ENCODE measurements around the gene FRMD1.

DNA sequence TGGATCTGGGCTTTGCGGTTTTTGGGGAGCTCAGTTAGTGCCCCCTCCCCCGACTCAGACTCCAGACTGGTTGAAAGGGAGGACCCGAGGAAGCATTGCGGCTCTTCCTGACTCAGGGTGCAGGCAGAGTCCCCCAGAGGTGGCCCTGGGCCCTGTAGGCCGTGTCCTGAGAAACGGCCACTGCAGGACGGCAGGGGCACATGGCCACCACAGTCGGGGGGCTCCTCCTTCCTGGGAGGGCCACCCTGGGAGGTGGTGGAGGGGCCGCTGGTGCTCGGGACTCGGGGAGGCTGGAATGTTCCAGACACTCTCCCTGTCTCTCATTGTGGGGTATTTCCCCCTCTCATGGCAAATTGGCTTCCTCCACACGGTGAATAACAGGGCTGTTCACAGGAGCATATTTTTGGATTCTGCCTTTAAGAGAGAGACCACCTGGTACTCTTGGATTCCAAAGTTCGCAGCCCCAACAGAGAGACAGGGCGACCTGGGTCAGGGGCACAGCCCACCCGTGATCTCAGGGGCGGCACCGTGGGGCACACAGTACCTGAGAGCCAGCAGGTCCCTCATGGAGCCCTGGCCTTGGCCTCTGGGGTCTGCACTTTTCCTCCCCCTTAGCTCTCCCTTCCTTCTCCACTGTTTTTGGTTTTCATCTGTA is 35.7 kb downstream of the FRMD1 start:
- TF ChIP-seq EZH2 (IDR thresholded peaks at IDR 0.05; ENCODE audit: insufficient read depth, low read length) = no peak
- TF ChIP-seq, protein P1, sequence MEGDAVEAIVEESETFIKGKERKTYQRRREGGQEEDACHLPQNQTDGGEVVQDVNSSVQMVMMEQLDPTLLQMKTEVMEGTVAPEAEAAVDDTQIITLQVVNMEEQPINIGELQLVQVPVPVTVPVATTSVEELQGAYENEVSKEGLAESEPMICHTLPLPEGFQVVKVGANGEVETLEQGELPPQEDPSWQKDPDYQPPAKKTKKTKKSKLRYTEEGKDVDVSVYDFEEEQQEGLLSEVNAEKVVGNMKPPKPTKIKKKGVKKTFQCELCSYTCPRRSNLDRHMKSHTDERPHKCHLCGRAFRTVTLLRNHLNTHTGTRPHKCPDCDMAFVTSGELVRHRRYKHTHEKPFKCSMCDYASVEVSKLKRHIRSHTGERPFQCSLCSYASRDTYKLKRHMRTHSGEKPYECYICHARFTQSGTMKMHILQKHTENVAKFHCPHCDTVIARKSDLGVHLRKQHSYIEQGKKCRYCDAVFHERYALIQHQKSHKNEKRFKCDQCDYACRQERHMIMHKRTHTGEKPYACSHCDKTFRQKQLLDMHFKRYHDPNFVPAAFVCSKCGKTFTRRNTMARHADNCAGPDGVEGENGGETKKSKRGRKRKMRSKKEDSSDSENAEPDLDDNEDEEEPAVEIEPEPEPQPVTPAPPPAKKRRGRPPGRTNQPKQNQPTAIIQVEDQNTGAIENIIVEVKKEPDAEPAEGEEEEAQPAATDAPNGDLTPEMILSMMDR (IDR thresholded peaks at IDR 0.05; ENCODE audit: insufficient read depth, low read depth, low read length) = no peak

All from astrocyte (in vitro differentiated cells and primary cell).